Skeletal muscle satellite cell (primary cell): Measurements from ENCODE around the gene CES4A.

Source experiments
- H3K27me3 ChIP-seq: 2 replicates; pipeline ENCODE4 v1.7.0; 2013; ENCODE audit warnings: low read length; ENCODE audit not compliant: control insufficient read depth, insufficient read depth
- H3K36me3 ChIP-seq: 2 replicates; pipeline ENCODE4 v1.7.0; 2013; ENCODE audit warnings: mild to moderate bottlenecking, control low read depth, low read length; ENCODE audit not compliant: insufficient read depth
- H3K4me1 ChIP-seq: 2 replicates; pipeline ENCODE4 v1.7.0; 2013; ENCODE audit warnings: low read length; ENCODE audit not compliant: control insufficient read depth, insufficient read depth
- H3K4me2 ChIP-seq: 2 replicates; pipeline ENCODE4 v1.7.0; 2013; ENCODE audit warnings: mild to moderate bottlenecking, low read length
- H3K4me3 ChIP-seq: 2 replicates; pipeline ENCODE4 v1.7.0; 2013; ENCODE audit warnings: low read length
- H3K9ac ChIP-seq: 2 replicates; pipeline ENCODE4 v1.7.0; 2013; ENCODE audit warnings: mild to moderate bottlenecking, low read depth, low read length, moderate library complexity
- H3K9me3 ChIP-seq: replicated peaks from 2 replicates; pipeline ENCODE4 v1.7.0; 2013; ENCODE audit warnings: mild to moderate bottlenecking, control low read depth, low read length

The CES4A gene

DNA sequence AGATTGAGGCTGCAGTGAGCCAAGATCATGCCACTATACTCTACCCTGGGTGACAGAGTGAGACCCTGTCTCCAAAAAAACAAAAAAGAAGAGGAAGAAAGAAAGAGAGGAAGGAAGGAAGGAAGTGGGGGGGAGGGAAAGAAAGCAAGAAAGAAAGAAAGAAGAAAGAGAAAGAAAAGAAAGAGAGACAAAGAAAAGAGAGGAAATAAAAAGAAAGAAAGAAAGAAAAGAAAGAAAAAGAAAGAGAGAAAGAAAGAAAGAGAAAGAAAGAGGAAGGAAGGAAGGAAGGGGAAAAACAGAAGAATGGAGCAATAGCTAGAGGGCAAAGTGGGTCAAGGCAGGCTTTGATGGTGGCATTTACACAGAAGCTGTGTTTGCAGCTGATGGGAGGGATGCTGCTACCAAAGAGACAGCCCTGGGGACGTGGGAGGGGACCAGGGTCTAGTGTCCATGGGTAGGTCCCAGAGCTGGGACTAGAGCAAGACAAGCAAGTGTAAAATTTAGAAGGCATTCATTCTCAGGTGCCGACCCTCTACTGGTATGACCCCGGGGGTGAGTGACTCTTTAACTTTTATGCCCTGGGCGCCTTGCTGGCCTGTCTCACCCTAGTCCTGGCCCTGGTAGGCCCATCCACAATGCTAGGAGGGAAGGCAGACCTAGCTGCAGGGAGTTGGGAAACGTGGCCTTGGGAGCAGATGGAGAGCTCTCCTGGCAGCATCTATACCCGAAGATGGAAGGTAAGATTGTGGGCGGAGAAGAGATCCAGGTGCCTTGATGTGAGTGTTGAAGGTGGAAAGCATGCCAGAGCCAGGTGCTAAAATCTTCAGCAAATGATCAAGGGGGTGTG lies 29.3 kb upstream of the CES4A start:
- Histone ChIP-seq H3K9ac (no peak overlapping the region), H3K36me3 (no peaks in the 10 kb centered on the region), H3K4me3 (no peak overlapping the region), H3K27me3 (peaks cover 6% of the 10 kb centered on the region), H3K9me3 (no peaks in the 10 kb centered on the region), H3K4me2 (no peak overlapping the region), H3K4me1 (no peaks in the 10 kb centered on the region)

DNA sequence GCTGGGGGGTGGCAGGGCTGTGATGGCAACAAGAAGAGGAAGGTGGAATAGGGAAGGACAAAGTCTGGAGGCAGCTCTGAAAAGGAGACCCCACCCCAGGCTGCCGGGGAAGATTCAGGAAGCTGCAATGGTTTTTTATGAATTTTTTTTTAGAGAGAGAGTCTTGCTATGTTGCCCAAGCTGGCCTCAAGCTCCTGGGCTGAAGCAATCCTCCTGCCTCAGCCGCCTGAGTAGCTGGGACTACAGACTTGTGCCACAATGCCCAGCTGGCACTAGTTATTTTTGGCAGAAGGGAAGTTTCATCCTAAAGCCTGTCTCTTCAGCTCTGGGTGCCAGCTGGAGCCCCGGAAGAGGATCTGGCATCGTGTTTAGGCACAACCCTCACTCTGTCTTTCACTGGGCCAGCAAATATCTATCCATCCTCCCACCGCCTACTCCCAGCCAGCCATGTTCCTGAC lies 28.7 kb upstream of the CES4A start:
- H3K4me3 ChIP-seq, result no peak overlapping the region
- no peaks in the 10 kb centered on the region for H3K9me3 ChIP-seq
- H3K9ac ChIP-seq, result no peak overlapping the region
- H3K4me1 ChIP-seq, result no peaks in the 10 kb centered on the region
- no peaks in the 10 kb centered on the region for H3K36me3 ChIP-seq
- H3K27me3 ChIP-seq, result peaks cover 11% of the 10 kb centered on the region
- H3K4me2 ChIP-seq, result no peak overlapping the region

DNA sequence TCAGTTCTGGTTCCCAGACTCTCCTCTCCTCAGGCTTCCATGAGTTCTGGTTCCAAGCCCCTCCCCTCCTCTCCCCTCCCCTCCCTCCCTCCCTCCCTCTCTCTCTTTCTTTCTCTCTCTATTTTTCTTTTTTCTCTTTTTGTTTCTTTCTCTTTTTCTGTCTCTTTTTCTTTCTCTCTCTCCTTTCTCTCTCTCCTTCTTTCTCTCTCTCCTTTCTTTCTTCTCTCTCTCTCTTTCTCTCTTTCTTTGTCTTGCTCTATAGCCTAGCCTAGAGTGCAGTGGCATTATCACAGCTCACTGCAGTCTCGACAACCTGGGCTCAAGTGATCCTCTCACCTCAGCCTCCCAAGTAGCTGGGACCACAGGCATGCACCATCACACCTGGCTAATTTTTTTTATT lies 28.1 kb upstream of the CES4A start:
- H3K9me3 ChIP-seq, result no peaks in the 10 kb centered on the region
- H3K36me3 ChIP-seq, result no peaks in the 10 kb centered on the region
- H3K27me3 ChIP-seq, result peaks cover 17% of the 10 kb centered on the region
- no peak overlapping the region for H3K4me3 ChIP-seq
- H3K4me2 ChIP-seq, result no peak overlapping the region
- no peaks in the 10 kb centered on the region for H3K4me1 ChIP-seq
- H3K9ac ChIP-seq, result no peak overlapping the region

DNA sequence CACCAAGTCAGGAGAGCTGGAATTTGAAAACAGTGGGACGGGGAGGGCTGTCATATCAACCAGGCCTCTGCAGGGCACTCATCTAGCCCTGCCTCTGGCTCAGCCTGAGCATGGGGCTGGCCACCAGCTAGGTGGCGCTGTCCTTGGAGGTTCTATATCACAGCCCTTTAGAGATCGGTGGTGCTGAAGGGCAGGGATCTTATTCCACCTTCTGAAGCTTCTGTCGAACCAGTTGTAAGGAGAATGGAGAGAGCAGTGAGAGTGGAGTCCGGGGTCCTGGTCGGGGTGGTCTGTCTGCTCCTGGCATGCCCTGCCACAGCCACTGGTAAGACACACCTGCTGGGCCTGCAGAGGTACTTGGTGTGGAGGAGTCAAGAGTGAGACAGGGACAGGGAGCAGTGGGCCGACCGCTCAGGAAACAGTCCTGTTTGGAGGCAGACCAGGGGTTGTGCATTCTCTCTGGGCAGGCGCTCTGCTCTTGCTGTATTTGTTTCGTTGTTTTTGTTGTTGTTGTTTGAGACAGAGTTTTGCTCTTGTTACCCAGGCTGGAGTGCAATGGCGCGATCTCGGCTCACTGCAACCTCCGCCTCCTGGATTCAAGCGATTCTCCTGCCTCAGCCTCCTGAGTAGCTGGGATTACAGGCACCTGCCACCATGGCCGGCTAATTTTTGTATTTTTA lies 27.2 kb upstream of the CES4A start, which contains the start of gene CES3:
TSS of gene CES3 (plus strand) at position 202 of the 680 bp plus-strand sequence. CDS start at position 244, 42 bp downstream.
- H3K4me3 ChIP-seq, result no peak within 1 kb of the TSS
- no peak within 1 kb of the TSS for H3K9ac ChIP-seq
- no peak within 1 kb of the TSS for H3K4me2 ChIP-seq
- peaks cover 24% of the 10 kb centered on the region for H3K27me3 ChIP-seq
- no peaks in the 10 kb centered on the region for H3K4me1 ChIP-seq
- H3K9me3 ChIP-seq, result no peaks in the 10 kb centered on the region
- no peaks in the 10 kb centered on the region for H3K36me3 ChIP-seq

DNA sequence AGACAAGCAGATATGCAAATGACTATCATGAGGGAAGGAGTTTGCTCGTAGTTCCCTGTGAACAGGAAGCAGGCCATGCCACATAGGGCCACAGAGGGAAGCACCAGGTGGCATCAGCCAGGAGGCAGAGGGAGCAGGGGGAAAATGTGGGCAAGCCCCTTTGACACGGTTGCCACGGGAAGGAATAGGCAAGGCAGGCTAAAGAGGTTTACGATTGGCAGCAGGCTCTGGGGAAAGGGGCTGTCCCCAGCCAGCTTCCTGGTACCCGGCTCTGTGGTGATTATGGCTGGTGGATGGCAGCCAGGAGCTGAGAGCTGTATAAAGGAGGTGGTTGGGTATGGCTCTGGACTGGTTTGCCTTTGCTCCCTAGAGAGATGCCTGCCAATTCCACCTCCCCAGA lies 26.5 kb upstream of the CES4A start:
- Histone ChIP-seq H3K27me3 (peaks cover 31% of the 10 kb centered on the region), H3K4me1 (no peaks in the 10 kb centered on the region), H3K36me3 (no peaks in the 10 kb centered on the region), H3K4me3 (no peak overlapping the region), H3K9me3 (no peaks in the 10 kb centered on the region), H3K9ac (no peak overlapping the region), H3K4me2 (no peak overlapping the region)

DNA sequence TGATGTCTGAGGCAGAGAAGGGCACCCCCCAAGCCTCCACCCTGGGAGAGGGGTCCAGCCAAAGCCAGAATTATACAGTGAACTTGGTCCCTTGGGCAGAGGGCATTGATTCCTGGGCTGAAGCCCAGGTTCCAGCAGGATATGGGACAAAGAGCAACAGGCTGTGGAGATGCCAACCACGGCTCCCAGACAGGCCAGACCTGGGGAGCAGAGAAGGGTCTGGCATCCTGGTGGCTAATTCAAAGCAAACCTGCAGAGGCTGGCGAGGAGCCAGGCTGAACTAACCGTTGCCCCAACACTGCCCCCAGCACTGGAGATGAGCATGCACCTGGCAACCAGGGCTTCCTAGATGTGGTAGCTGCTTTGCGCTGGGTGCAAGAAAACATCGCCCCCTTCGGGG lies 24.3 kb upstream of the CES4A start:
- no peak overlapping the region for H3K4me2 ChIP-seq
- H3K4me1 ChIP-seq, result no peaks in the 10 kb centered on the region
- H3K9ac ChIP-seq, result no peak overlapping the region
- H3K4me3 ChIP-seq, result no peak overlapping the region
- no peaks in the 10 kb centered on the region for H3K9me3 ChIP-seq
- H3K27me3 ChIP-seq, result peaks cover 34% of the 10 kb centered on the region
- H3K36me3 ChIP-seq, result no peaks in the 10 kb centered on the region

DNA sequence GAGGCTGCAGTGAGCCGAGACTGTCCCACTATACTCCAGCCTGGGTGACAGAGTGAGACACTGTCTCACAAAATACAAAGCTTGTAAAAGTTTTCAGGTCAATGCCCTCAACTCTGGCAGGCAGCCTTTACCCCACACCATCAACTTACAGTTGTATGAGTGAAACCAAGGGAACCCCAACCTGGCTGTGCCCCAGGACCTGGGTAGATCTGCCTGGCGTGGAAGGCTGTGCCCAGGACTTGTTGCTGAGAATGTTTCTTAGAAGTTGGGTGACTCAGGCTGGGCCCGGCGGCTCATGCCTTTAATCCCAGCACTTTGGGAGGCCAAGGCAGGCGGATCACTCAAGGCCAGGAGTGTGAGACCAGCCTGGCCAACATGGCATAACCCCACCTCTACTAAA lies 19.5 kb upstream of the CES4A start:
- peaks cover 41% of the 10 kb centered on the region for H3K27me3 ChIP-seq
- H3K9me3 ChIP-seq, result no peaks in the 10 kb centered on the region
- H3K4me1 ChIP-seq, result peaks cover 4% of the 10 kb centered on the region
- no peak overlapping the region for H3K4me3 ChIP-seq
- no peak overlapping the region for H3K4me2 ChIP-seq
- no peaks in the 10 kb centered on the region for H3K36me3 ChIP-seq
- H3K9ac ChIP-seq, result no peak overlapping the region

DNA sequence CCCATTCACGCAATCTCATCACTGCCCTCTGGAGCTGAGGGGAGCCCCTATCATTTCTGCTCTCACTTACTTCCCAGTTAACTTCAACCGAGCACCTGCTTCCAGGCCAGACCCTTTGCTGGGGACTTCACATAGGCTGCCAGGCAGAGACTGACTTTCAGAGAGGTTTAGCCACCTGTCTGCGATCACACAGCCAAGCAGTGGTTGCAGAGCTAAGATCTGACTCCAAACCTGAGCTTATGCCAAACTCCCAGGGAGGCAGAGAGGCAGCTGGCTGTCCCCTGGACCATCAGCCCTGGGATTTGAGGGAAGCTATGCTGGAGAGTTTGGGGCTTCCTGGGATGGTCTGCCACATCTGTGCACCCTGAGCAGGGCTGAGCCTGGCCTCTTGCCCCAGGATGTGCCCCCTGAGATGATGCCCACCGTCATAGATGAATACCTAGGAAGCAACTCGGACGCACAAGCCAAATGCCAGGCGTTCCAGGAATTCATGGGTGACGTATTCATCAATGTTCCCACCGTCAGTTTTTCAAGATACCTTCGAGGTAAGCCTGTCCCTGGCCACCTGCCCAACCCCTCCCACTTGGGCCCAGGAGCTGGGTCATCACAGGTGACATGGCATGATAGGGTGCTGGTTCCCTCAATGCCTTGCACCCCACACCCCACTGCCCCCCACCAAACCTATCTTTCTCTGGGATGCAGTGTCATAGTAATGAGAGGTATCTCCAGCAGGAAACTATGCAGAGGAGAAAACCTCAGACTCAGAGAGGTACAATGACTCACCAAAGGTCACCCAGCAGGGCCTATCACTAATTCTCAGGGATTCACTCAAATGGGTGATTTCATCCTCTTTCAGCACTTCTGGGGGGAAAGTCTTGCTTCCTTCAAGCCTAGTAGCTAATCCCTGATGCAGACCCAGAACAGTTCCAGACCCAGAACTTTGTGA lies 17.3 kb upstream of the CES4A start:
- peaks cover 24% of the 10 kb centered on the region for H3K27me3 ChIP-seq
- no peaks in the 10 kb centered on the region for H3K36me3 ChIP-seq
- H3K4me1 ChIP-seq, result peaks cover 4% of the 10 kb centered on the region
- no peak overlapping the region for H3K4me2 ChIP-seq
- H3K9me3 ChIP-seq, result no peaks in the 10 kb centered on the region
- H3K9ac ChIP-seq, result no peak overlapping the region
- H3K4me3 ChIP-seq, result no peak overlapping the region

DNA sequence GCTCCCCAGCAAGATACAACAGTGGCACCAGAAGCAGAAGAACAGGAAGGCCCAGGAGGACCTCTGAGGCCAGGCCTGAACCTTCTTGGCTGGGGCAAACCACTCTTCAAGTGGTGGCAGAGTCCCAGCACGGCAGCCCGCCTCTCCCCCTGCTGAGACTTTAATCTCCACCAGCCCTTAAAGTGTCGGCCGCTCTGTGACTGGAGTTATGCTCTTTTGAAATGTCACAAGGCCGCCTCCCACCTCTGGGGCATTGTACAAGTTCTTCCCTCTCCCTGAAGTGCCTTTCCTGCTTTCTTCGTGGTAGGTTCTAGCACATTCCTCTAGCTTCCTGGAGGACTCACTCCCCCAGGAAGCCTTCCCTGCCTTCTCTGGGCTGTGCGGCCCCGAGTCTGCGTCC lies 15.4 kb upstream of the CES4A start:
- Histone ChIP-seq H3K4me2 (no peak overlapping the region), H3K36me3 (no peaks in the 10 kb centered on the region), H3K9ac (no peak overlapping the region), H3K4me1 (peaks cover 4% of the 10 kb centered on the region), H3K9me3 (no peaks in the 10 kb centered on the region), H3K4me3 (no peak overlapping the region), H3K27me3 (peaks cover 9% of the 10 kb centered on the region)

DNA sequence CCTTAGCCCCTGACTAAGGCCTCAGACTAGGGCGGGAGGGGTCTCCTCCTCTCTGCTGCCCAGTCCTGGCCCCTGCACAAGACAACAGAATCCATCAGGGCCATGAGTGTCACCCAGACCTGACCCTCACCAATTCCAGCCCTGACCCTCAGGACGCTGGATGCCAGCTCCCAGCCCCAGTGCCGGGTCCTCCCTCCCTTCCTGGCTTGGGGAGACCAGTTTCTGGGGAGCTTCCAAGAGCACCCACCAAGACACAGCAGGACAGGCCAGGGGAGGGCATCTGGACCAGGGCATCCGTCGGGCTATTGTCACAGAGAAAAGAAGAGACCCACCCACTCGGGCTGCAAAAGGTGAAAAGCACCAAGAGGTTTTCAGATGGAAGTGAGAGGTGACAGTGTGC lies 14.7 kb upstream of the CES4A start:
- Histone ChIP-seq H3K4me1 (peaks cover 5% of the 10 kb centered on the region), H3K4me2 (no peak overlapping the region), H3K27me3 (peaks cover 8% of the 10 kb centered on the region), H3K9me3 (no peaks in the 10 kb centered on the region), H3K9ac (no peak overlapping the region), H3K4me3 (no peak overlapping the region), H3K36me3 (no peaks in the 10 kb centered on the region)
